Activated T-helper 17 cell treated with anti-CD3 and anti-CD28 coated beads, Interleukin-2, amount 50 U/mL, for 72 hours (primary cell): ENCODE results near the gene DTX3L. TPM values are rescaled to one million over a fixed set of nuclear protein-coding genes. Genes with fewer than 3 reads are reported as not detected.

Source experiments
- ATAC-seq: fragments of 150-1000 bp; cut with Tn5 transposase; replicated peaks from 2 replicates; pipeline ENCODE4 v1.10.0; 2021; ENCODE audit warnings: mild to moderate bottlenecking, moderate library complexity
- H3K27ac Mint-ChIP-seq: one replicate; pipeline ENCODE4 v1.8.0; 2022; ENCODE audit warnings: mixed read lengths
- H3K27me3 Mint-ChIP-seq: one replicate; pipeline ENCODE4 v1.8.0; 2022; ENCODE audit warnings: mixed read lengths
- H3K36me3 Mint-ChIP-seq: one replicate; pipeline ENCODE4 v1.8.0; 2022; ENCODE audit warnings: low read depth, mild to moderate bottlenecking, mixed read lengths
- H3K4me1 Mint-ChIP-seq: one replicate; pipeline ENCODE4 v1.8.0; 2022; ENCODE audit warnings: mixed read lengths
- H3K4me3 Mint-ChIP-seq: one replicate; pipeline ENCODE4 v1.8.0; 2022; ENCODE audit warnings: mild to moderate bottlenecking, mixed read lengths
- H3K9me3 Mint-ChIP-seq: one replicate; pipeline ENCODE4 v1.8.0; 2022; ENCODE audit warnings: mixed read lengths
- total RNA-seq, 2 donors: library from RNA; stranded (reverse); gene quantifications; one replicate each; pipeline ENCODE4 v1.2.3, GENCODE V29; 2022

Gene DTX3L
- 10 to 100 TPM; 26.0 to 44.0 TPM for total RNA-seq

GRCh38 chr3:122564155-122564912, at the start of gene DTX3L, which contains the start of gene PARP9:
DTX3L (plus strand) TSS chr3:122564338; CDS start chr3:122564427, 89 bp downstream.
PARP9 (minus strand) TSS chr3:122564300; CDS start chr3:122559620, 4,680 bp downstream.
- Mint-ChIP-seq H3K27ac (peak within 1 kb of the TSS; percentile 97), H3K36me3 (peaks cover 43% of the 10 kb centered on the region), H3K4me3 (peak within 1 kb of the TSS; percentile 95), H3K4me1 (peaks cover 46% of the 10 kb centered on the region), H3K9me3 (no peaks in the 10 kb centered on the region), H3K27me3 (no peaks in the 10 kb centered on the region)
- ATAC-seq: peak; percentile 87

GRCh38 chr3:122515020-122515468, 49.1 kb upstream of the DTX3L start:
- Mint-ChIP-seq H3K36me3 (no peaks in the 10 kb centered on the region), H3K4me1 (peaks cover 22% of the 10 kb centered on the region), H3K9me3 (no peaks in the 10 kb centered on the region), H3K27me3 (no peaks in the 10 kb centered on the region), H3K27ac (peak overlapping the region; percentile 65), H3K4me3 (peak overlapping the region; percentile 76)
- ATAC-seq: peak; percentile 9

- Mint-ChIP-seq H3K36me3 (no peaks in the 10 kb centered on the region), H3K27ac (no peak overlapping the region), H3K9me3 (no peaks in the 10 kb centered on the region), H3K27me3 (no peaks in the 10 kb centered on the region), H3K4me1 (peaks cover 15% of the 10 kb centered on the region), H3K4me3 (peak overlapping the region; percentile 3)
- ATAC-seq: no peak
These were observed 48.3 kb upstream of the DTX3L start for GRCh38 chr3:122515870-122516269.

- Mint-ChIP-seq H3K27me3 (no peaks in the 10 kb centered on the region), H3K9me3 (no peaks in the 10 kb centered on the region), H3K36me3 (no peaks in the 10 kb centered on the region), H3K27ac (no peak overlapping the region), H3K4me1 (peaks cover 5% of the 10 kb centered on the region), H3K4me3 (peak overlapping the region; percentile 3)
- ATAC-seq: no peak
These were observed 47.2 kb upstream of the DTX3L start for GRCh38 chr3:122516846-122517360.

GRCh38 chr3:122519693-122520092, 44.4 kb upstream of the DTX3L start:
- no peak for ATAC-seq
- Mint-ChIP-seq H3K27ac (no peak overlapping the region), H3K27me3 (no peaks in the 10 kb centered on the region), H3K36me3 (no peaks in the 10 kb centered on the region), H3K4me3 (no peak overlapping the region), H3K9me3 (no peaks in the 10 kb centered on the region), H3K4me1 (no peaks in the 10 kb centered on the region)

GRCh38 chr3:122520861-122521260, 43.3 kb upstream of the DTX3L start:
- ATAC-seq: no peak
- Mint-ChIP-seq H3K4me1 (no peaks in the 10 kb centered on the region), H3K36me3 (no peaks in the 10 kb centered on the region), H3K27ac (no peak overlapping the region), H3K4me3 (no peak overlapping the region), H3K9me3 (no peaks in the 10 kb centered on the region), H3K27me3 (no peaks in the 10 kb centered on the region)

- ATAC-seq: no peak
- no peaks in the 10 kb centered on the region for H3K9me3 Mint-ChIP-seq
- H3K4me1 Mint-ChIP-seq: no peaks in the 10 kb centered on the region
- H3K27ac Mint-ChIP-seq: no peak overlapping the region
- H3K36me3 Mint-ChIP-seq: peaks cover 9% of the 10 kb centered on the region
- H3K27me3 Mint-ChIP-seq: no peaks in the 10 kb centered on the region
- H3K4me3 Mint-ChIP-seq: no peak overlapping the region
These were observed 40.8 kb upstream of the DTX3L start for GRCh38 chr3:122523317-122523716.

GRCh38 chr3:122530164-122530563, 34.0 kb upstream of the DTX3L start:
- Mint-ChIP-seq H3K27me3 (no peaks in the 10 kb centered on the region), H3K4me1 (peaks cover 21% of the 10 kb centered on the region), H3K36me3 (peaks cover 72% of the 10 kb centered on the region), H3K9me3 (no peaks in the 10 kb centered on the region), H3K27ac (no peak overlapping the region), H3K4me3 (no peak overlapping the region)
- ATAC-seq: no peak

- ATAC-seq: peak; percentile 27
- peak overlapping the region; percentile 57 for H3K4me3 Mint-ChIP-seq
These were observed 30.7 kb upstream of the DTX3L start for GRCh38 chr3:122533480-122533879.

GRCh38 chr3:122533931-122534334, 30.2 kb upstream of the DTX3L start:
- Mint-ChIP-seq H3K27ac (peak overlapping the region; percentile 48), H3K36me3 (peaks cover 94% of the 10 kb centered on the region), H3K27me3 (no peaks in the 10 kb centered on the region), H3K4me1 (peaks cover 21% of the 10 kb centered on the region), H3K9me3 (no peaks in the 10 kb centered on the region), H3K4me3 (peak overlapping the region; percentile 57)
- ATAC-seq: peak; percentile 100

More at GRCh38 chr3:122533480-122533879, 30.7 kb upstream of the DTX3L start:
- H3K4me1 Mint-ChIP-seq: peaks cover 21% of the 10 kb centered on the region
- peak overlapping the region; percentile 48 for H3K27ac Mint-ChIP-seq
- H3K27me3 Mint-ChIP-seq: no peaks in the 10 kb centered on the region
- peaks cover 94% of the 10 kb centered on the region for H3K36me3 Mint-ChIP-seq
- H3K9me3 Mint-ChIP-seq: no peaks in the 10 kb centered on the region

- Mint-ChIP-seq H3K27ac (no peak overlapping the region), H3K36me3 (peaks cover 100% of the 10 kb centered on the region)
These were observed 28.0 kb upstream of the DTX3L start for GRCh38 chr3:122535964-122536631.

GRCh38 chr3:122536632-122537001, 27.5 kb upstream of the DTX3L start:
- Mint-ChIP-seq H3K9me3 (no peaks in the 10 kb centered on the region), H3K27me3 (no peaks in the 10 kb centered on the region), H3K36me3 (peaks cover 98% of the 10 kb centered on the region), H3K27ac (no peak overlapping the region), H3K4me1 (peaks cover 21% of the 10 kb centered on the region), H3K4me3 (no peak overlapping the region)
- ATAC-seq: no peak

More at GRCh38 chr3:122535964-122536631, 28.0 kb upstream of the DTX3L start:
- Mint-ChIP-seq H3K27me3 (no peaks in the 10 kb centered on the region), H3K9me3 (no peaks in the 10 kb centered on the region), H3K4me1 (peaks cover 21% of the 10 kb centered on the region), H3K4me3 (no peak overlapping the region)
- no peak for ATAC-seq

GRCh38 chr3:122538956-122539490, 25.1 kb upstream of the DTX3L start:
- ATAC-seq: no peak
- H3K27ac Mint-ChIP-seq: peak overlapping the region; percentile 32
- peaks cover 2% of the 10 kb centered on the region for H3K4me1 Mint-ChIP-seq
- H3K36me3 Mint-ChIP-seq: peaks cover 94% of the 10 kb centered on the region
- no peaks in the 10 kb centered on the region for H3K9me3 Mint-ChIP-seq
- H3K27me3 Mint-ChIP-seq: no peaks in the 10 kb centered on the region
- H3K4me3 Mint-ChIP-seq: no peak overlapping the region

GRCh38 chr3:122546151-122546550, 18.0 kb upstream of the DTX3L start:
- Mint-ChIP-seq H3K4me3 (no peak overlapping the region), H3K36me3 (peaks cover 92% of the 10 kb centered on the region), H3K27me3 (no peaks in the 10 kb centered on the region), H3K9me3 (no peaks in the 10 kb centered on the region), H3K4me1 (no peaks in the 10 kb centered on the region), H3K27ac (no peak overlapping the region)
- ATAC-seq: no peak
